ENCODE data around the gene SWAP70.
"Not testable (repeated sequence)": the region's sequence is repeated elsewhere in the genome, so short reads cannot be mapped to it uniquely, and the experiment has no call there.

The SWAP70 gene

DNA sequence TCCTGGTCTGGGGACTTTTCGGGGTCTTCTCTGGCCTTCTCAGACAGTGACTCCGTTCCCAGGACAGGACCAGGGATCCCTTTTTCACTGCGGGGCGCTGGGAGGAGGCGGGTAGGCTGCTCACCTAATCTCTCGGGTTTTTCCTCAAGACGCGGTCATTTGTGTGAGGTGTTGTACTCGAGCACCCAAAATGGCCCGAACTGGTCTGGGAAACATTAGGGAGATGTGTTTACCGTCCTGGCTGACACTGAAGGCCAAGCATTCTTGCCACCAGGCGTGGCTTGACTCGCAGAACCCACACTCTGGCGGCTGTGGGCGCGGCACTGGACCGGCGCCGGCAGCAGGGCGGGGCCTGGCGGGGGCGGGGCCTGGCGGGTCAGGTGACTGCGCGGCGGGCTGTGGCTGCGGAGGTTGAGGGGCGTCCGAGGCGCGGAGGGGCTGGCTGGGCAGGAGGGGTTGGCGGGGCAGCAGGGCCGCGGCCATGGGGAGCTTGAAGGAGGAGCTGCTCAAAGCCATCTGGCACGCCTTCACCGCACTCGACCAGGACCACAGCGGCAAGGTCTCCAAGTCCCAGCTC lies at the start of gene SWAP70:
SWAP70 (plus strand) TSS at position 379 of the 577 bp plus-strand sequence; CDS start at position 482, 103 bp downstream.
- DNase-seq: peak; percentile 86 to 88

DNA sequence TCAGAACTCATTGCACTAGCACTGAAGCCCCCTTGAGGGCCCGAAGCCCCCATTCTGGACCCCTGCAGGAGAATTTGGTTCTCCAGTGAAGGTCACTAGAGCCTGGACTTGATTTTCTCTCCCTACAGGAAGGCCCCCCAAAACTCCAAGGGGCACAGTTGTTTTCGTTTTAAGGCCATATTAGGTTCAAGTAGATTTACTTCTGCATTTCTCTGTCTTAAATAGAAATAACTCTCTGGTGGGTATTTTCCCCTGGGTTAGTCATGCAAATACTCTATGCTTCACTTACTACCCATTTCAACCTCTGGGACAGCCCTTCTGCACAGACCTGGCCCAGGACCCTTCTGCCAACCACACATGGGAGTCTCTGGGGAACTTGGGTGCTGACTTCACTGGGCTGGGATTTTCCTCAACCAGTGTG lies 48.8 kb upstream of the SWAP70 start:
- DNase-seq: no peak

DNA sequence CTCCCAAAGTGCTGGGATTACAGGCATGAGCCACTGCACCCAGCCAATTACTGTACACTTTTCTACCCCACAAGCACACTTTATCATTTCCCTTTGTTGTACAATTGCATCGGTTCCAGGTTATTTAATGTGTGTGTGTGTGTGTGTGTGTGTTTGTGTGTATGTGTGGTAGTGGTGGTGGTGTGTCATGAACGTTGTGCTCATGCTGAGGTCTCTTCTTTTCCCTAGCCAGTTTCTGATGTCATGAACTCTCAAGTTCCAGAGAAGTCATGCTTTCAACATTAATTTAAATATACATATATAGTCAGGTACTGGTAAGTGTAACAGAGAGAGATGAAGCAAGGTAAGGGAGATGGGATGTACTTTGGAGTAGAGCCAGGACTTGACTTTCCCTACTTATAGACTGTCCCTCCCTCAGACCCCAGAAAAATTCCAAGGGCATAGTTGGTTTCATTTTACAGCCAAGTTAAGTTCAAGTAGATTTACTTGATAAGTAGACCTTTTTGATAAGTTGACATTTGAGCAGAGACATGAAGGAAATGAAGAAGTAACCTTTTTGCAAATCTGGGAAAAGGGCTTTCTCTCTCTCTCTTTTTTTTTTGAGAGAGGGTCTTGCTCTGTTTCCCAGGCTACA lies 47.7 kb upstream of the SWAP70 start:
- DNase-seq: no peak

DNA sequence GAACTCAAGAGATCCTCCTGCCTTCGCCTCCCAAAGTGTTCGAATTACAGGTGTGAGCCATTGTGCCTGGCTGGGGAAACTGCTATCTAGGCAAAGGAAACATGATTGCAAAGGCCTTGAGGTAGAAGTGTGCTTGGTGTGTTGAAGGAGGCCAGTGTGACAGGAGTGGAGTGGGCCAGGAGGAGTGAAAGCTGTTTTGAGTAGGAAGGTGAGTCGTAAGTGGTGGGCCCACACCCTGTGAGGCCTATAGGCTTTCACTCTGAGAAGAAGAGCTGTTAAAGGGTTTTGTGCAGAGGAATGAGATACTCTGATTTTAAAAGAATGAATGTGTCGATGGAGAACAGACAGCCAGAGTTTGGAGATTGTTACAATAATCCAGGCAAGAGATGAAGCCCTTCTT lies 47.0 kb upstream of the SWAP70 start:
- peak in 1 of 2 experiments; percentile 42 for DNase-seq

DNA sequence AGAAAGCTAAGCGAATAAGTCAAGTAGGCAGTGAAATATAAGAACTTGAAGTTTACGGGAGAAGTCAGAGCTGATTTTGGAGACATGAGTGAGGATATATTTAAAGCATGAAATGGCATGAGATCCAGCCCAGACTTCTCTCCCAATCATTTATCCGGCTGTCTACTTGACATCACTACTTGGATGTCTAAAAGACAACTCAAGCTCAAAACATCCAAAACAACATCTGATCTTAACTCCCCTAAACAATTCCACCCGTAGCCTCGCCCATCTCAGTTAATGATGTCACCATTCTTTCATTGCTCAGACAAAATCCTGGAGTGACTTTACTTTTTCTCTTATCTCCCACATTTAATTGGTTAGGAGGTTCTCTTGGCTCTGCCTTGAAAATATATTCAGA lies 45.9 kb upstream of the SWAP70 start:
- no peak for DNase-seq

DNA sequence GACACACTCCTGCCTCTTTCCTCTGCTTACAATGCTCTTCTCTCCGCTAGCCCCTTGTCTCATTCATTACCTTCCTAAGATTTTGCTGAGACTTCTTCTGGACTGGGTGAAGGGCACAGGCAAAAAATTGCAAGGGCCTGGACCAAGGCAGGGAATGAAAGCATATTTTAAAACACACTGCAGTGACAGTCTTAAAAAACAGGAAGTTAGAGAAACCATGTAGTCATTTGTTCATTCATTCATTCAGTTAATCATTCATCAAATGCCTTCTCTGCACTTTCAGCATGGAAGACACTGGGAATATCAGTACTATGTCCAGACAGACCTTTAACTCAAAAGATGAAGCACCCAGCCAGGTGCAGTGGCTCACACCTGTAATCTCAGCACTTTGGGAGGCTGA lies 44.9 kb upstream of the SWAP70 start:
- DNase-seq: no peak

DNA sequence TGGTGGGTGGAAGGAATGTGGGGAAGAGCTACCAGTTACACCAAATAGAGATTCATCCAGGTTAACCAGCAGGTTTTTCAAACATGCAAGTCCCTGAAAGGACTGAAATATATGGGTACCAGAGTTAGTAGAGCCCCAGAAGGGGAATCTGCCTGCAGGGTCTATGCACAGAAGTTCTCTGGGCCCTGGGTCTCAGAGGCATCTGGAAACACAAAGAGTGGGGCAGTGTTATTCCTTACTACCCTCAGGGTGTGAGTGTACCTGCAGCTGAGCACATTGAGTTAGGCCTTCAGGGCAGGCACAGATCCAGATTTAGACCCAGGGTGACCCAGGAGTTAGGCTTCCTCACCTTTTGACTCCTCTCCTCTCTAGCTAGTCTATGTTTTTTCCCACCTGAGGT lies 43.9 kb upstream of the SWAP70 start:
- DNase-seq: no peak

DNA sequence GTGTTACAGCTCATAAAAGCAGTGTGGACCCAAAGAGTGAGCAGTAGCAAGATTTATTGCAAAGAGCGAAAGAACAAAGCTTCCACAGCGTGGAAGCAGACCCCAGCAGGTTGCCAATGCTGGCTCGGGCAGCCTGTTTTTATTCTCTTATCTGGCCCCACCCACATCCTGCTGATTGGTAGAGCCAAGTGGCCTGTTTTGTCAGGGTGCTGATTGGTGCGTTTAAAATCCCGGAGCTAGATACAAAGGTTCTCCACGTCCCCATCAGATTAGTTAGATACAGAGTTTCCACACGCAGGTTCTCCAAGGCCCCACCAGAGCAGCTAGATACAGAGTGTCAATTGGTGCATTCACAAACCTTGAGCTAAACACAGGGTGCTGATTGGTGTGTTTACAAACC lies 41.5 kb upstream of the SWAP70 start:
- DNase-seq: not testable (repeated sequence)

DNA sequence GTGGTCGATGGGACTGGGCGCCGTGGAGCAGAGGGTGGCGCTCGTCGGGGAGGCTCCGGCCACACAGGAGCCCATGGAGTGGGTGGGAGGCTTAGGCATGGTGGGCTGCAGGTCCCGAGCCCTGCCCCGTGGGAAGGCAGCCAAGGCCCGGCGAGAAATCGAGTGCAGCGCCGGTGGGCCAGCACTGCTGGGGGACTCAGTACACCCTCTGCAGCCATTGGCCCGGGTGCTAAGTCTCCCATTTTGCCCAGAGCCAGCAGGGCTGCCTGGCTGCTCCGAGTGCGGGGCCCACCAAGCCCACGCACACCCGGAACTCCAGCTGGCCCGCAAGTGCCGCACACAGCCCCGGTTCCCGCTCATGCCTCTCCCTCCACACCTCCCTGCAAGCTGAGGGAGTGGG lies 40.8 kb upstream of the SWAP70 start:
- not testable (repeated sequence) for DNase-seq

DNA sequence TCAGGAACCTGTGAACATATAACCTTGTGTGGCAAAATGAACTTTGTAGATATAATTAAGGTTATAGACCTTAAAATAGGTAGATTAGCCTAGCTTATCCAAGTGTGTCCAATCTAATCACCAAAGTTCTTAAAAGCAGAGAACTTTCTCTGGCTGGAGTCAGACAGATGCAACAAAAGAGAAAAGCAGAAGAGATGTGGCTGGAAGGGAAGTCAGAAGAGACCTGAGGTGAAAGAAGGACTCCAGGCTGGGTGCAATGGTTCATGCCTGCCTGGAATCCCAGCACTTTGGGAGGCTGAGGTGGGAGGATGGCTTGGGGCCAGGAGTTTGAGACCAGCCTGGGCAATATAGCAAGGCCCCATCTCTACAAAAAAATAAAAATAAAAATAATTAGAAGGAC lies 39.4 kb upstream of the SWAP70 start:
- no peak for DNase-seq

DNA sequence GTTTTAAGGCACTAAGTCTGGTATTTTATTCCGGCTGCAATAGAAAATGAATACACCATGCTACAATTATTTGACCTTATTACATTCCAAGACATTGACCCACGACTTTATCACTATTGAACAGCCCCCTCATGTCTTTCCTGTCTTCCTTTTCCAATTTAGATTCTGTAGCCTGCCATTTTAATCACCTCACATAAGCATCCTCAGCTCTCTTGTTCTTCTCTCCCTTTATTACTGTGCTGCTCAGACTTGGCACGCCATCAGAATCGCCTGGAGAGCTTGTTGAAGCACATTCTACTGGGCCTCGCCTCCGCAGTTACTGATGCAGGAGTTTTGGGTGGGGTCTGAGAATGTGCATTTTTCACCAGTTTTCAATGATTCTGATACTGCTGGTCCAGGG lies 38.7 kb upstream of the SWAP70 start:
- DNase-seq: no peak

DNA sequence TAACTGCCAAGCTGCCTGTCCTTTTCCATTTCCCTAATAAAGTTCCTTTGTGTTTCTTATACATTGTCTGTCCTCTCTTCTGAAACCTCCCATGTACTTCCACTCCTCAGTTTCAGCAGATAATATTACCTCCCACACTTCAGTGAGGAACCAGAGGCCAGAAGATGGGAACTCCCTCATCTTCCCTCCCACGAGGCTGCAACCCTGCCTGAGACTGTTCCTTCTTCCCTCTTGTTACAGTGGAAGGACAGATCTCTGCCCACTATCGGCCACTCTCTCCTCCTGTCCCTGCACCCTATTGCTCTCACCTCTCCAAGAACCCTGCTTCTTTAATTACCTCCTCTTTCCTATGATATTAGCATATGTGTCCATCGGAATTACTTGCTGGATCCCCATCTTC lies 38.1 kb upstream of the SWAP70 start:
- no peak for DNase-seq

DNA sequence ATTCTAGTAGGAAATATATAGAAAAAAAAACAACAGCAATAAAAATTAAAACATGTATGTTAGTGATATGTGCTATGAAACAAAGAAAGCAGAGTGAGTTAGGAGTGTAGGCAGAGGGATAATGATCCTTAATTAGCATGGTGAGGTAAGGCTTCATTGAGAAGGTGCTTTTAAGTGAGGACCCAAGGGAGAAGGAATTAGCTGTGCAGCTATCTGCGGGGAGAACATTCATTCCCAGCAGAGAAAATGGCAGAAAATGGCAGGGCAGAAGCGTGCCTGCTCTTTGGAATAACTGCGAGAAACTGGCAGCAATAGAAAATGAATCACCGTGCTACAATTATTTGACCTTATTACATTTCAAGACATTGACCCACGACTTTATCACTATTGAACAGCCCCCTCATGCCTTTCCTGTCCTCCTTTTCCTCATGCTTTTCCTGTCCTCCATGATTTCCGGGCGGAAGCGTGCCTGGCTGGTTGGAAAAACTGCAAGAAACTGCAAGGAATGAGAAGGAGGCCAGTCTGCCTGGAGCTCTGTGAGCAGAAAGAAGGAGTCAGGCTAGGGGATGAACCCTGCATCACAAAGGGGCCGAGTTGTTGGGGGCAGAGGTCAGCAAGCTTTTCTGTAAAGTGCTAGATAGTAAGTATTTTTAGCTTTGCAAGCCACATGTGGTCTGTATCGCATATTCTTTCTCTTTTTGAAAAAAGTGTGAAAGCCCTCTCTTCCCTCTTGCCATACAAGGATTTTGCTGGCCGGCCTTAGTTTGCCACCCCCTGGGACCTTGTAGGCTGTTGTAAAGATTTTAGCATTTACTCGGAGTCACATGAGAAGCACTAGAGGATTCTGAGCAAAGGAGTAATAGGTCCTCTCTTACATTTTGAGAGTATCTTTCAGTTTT lies 37.1 kb upstream of the SWAP70 start:
- no peak for DNase-seq

DNA sequence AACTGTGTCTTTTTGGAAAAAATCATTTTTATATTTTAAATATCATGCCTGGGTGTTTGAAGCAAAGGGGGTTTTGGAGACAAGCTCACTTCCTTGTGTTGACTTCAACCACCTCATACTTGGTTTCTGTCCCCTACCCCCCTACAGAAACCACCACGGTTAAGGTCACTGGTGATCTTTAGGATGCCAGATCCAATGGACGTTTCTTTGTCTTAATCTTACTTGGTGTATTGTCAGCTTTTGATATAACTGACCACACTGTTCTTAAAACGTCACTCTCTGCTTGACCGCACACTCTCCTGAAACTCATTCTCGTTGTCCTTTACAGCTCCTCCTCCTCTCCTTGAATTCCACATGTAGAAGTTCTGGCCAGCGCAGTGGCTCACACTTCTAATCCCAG lies 34.8 kb upstream of the SWAP70 start:
- DNase-seq: no peak

DNA sequence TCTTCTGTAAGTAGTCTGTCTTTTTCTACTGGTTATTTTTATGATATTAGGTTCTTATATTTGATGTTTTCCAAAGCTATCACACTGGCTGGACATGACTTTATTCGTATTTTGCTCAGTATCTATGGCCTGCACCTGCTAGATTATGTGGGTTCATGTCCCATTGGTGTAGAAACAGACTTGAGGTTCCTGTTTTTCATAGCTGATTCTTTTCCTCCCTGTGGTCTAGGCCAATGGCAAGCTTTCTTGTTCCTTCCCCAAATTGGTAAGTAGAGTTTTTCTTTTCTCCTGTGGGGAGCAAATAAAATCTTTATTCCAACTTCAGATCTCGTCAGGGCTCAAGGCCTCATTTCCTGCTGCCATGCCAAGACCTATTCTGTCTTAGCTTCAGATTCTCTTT lies 30.2 kb upstream of the SWAP70 start:
- no peak for DNase-seq

DNA sequence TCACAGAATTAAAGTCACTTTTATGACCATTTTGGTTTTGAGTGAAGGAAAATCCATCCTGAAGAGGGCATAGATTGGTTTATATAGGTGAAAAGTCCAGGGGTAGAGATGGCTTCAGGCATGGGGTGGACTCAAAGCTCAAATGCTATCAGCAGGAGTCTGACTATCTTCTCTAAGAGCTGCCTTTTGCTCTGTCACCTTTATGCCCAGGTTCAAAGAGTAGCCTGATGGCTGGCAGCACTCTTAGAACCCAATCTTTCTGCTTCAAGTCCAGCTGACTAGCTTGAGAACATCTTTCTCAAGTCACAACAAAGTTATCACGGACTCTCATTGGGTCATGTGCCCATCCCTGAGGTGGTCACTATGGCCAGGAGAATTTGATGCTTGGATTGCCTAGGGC lies 27.2 kb upstream of the SWAP70 start:
- DNase-seq: no peak

DNA sequence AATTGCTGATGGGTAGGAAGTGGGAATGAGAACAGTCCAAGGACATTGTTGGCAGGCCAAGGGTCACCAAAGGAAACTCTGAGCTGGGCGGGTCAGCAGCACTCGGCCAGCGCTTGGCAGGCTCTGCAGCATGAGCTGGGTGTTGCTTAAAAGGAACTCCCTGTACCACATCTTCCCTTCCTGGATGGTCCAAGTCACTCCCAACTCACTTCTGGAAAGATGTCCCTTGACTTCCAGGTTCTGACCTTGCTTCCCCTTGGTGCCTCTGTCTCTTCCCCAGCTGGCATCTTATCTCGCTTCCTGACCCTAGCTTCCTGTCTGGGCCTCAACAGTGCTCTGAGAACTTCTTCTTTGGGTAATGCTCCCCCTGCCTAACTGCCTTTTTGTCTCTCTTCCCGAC lies 24.8 kb upstream of the SWAP70 start:
- no peak for DNase-seq

DNA sequence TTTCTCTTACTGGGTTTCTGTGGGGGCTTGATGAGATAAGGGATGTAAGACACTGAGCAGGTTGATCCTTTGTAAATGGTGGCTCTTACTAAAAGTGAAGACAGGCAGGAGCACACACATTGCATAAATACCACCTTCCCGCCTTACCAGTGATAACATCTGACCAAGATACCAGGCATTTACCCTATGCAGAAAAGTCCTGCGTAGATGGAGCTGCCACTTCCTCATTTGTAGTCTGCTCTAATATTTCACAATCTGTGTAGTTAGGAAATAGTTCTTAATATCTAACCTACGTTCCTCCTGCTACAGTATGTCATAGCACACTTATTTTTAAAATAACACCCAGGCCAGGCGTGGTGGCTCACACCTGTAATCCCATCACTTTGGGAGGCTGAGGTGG lies 23.9 kb upstream of the SWAP70 start:
- DNase-seq: no peak

DNA sequence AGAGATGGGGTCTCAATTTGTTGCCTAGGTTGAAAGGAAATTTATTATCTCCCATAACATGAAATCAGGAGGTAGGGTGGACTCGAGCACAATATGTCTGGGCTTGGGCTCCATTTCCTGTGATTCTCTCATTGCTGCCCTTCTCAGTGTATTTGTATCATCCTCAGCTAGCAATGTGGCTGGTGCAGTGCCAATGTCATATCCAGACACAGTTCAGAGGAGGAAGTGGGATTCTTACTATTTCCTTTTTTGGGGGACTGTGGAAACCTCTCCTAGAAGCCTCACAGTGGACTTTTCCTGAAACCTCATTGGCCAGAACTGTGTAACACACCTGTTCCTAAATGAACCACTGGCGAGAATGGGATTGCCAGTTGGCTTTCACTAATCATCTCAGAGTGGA lies 21.0 kb upstream of the SWAP70 start:
- DNase-seq: no peak

DNA sequence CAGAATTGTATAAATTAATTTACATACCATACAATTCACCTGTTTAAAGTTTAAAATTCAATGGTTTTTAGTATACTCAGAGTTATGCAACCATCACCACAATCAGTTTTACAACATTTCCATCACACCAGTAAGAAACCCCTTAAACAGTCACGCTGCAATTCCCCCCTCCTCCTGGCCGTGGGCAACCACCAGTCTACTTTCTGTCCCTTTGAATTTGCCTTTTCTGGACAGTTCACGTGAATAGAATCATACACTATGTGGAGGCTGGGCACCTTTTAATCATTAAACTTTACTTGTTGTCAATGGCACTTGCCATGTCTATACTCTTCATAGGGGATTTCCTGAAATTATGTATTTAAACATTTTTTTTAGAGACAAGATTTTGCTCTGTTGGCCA lies 20.1 kb upstream of the SWAP70 start:
- no peak for DNase-seq

DNA sequence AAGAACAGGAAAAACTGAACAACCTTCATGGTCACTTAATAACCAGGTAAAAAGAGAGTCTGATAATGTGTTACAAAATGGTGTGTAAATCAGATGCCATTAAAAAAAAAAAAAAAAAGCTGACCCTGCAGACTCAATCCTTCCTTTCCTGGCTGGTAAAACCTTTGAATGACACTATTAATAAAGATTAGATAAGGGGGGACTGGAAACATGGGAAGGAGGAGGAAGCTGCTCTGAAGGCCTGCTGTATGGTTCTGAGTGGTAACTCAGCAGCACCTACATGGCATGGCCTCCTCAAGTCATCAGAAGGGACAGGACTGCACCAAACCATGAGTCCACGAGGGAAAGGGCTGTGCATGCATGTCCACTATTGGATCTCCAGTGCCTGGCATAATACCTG lies 18.0 kb upstream of the SWAP70 start:
- no peak for DNase-seq

DNA sequence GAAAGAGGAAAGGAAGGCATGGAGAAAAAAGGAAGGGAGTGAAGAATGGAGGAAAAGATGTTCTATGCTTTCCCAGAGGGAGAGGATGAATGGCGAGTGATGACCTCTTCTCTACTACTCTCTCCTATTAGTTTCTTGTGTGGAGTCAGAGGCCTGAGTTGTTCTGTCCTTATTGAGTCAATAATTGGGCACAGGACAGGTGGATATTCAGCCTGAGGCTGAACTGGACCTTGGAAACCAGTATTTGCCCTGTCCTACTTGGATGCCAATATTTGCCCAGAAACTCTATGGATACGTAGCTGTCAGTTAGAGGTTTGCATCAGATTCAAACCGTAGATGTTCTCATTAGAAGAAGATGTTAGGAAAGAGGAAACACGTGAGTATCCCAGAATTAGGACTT lies 17.6 kb upstream of the SWAP70 start:
- DNase-seq: no peak

DNA sequence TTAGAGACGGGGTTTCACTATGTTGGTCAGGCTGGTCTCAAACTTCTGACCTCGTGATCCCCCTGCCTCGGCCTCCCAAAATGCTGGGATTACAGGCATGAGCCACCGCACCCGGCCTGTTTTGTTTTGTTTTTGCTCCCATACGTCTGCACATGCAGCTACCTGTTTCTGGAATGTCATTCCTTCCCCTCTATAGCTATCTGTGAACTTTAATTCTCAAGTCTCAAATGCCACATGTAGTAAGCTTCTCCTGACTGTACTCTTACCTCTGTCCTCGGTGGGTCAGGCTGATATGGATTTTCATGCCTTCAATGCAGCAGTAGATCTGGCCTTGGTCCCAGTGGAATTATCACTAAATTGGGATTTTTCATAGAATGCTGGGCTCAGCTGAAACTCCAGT lies 12.4 kb upstream of the SWAP70 start:
- DNase-seq: no peak
